Measurements from ENCODE around the gene C20orf202. TPM values are rescaled to one million over a fixed set of nuclear protein-coding genes. Genes with fewer than 3 reads are reported as not detected.

C20orf202 gene
- total RNA-seq, 1 experiment from 2014 or later = not detected

GRCh38 chr20:1225783-1226654 is 22.8 kb downstream of the C20orf202 start, which contains the start of gene RAD21L1:
Gene RAD21L1, plus strand, starts transcription at chr20:1226044. Its CDS starts 2,410 bp downstream, at chr20:1228454.
- Histone ChIP-seq H2AFZ (ENCODE audit: low read depth, low read length, poor library complexity, severe bottlenecking) (no peak within 1 kb of the TSS), H3K4me3 (replicated peaks in 1 of 2; ENCODE audit: low read depth in 1 of 2, low read length in 2 of 2) (peak within 1 kb of the TSS; percentile 62 to 75), H3K9me2 (ENCODE audit: insufficient read depth) (no peaks in the 10 kb centered on the region), H3K9me3 (ENCODE audit: control insufficient read depth in 1 of 2, insufficient read depth in 1 of 2, low read depth in 1 of 2, low read length in 2 of 2) (no peaks in the 10 kb centered on the region), H4K20me1 (ENCODE audit: insufficient read depth) (no peaks in the 10 kb centered on the region), H3K9ac (ENCODE audit: low read length) (peak within 1 kb of the TSS; percentile 73), H3K79me2 (ENCODE audit: insufficient read depth, low read length) (no peaks in the 10 kb centered on the region), H3K4me1 (ENCODE audit: control insufficient read depth in 1 of 2, insufficient read depth in 2 of 2, low read length in 2 of 2) (peaks cover 6 to 18% of the 10 kb centered on the region in 2 experiments), H3K27me3 (ENCODE audit: insufficient read depth, low read length) (no peaks in the 10 kb centered on the region), H3K36me3 (ENCODE audit: control insufficient read depth in 1 of 2, insufficient read depth in 2 of 2, low read length in 2 of 2) (no peaks in the 10 kb centered on the region), H3K4me2 (ENCODE audit: low read length) (peak within 1 kb of the TSS; percentile 92), H3K27ac (ENCODE audit: low read depth, low read length) (peak within 1 kb of the TSS; percentile 51; the same call in 1 of the 2 replicates)
- RAD21 ChIA-PET (ENCODE audit: low non-redundant PET in 1 of 2, low total read pairs in 2 of 2, uncharacterized antibody in 2 of 2, unreplicated experiment in 2 of 2) = interaction anchor here in 1 of 2 experiments (0.6 kb wide), 1 partner anchor 39 kb away, joined by 4 read pairs; no protein-coding TSS in a partner anchor
- BruUV-seq (replicated peaks) = TSS peak; percentile 59
- CTCF ChIA-PET = interaction anchor here (1.1 kb wide), 1 partner anchor 278 kb away, joined by 4 read pairs; no protein-coding TSS in a partner anchor
- ATAC-seq (peak; percentile 68), DNase-seq (ENCODE audit: low read depth, low spot score) (peak; percentile 62)
- POLR2A ChIA-PET = no interaction called here
- TF ChIP-seq TCF7L2 (IDR thresholded peaks at IDR 0.05; ENCODE audit: borderline replicate concordance, extremely low read depth, insufficient read depth, insufficient read length) (no peak), SP1 (IDR thresholded peaks at IDR 0.05; ENCODE audit: low read depth) (peak; percentile 28; the same call in 1 of the 2 replicates), MAX (IDR thresholded peaks at IDR 0.05) (peak; percentile 81), EZH2phosphoT487 (IDR thresholded peaks at IDR 0.05; ENCODE audit: borderline replicate concordance) (no peak), ZFX (IDR thresholded peaks at IDR 0.05) (no peak), ELF1 (IDR thresholded peaks at IDR 0.05; ENCODE audit: borderline replicate concordance, low read depth) (no peak), POLR2AphosphoS5 (IDR thresholded peaks at IDR 0.05; ENCODE audit: low read depth, low read length) (peak; percentile 77), SIN3A (IDR thresholded peaks at IDR 0.05; ENCODE audit: low read depth) (0 out of 2 replicates have a peak, but pooled peaks have one; percentile 34), ATF3 (IDR thresholded peaks at IDR 0.05) (no peak)
- intact Hi-C loops (cut with micrococcal nuclease) = no loop called here

Measured in HCT116 (cell line).